ENCODE results near the gene USP33. TPM values are rescaled to one million over a fixed set of nuclear protein-coding genes. Genes with fewer than 3 reads are reported as not detected.
"Not testable (repeated sequence)": the region's sequence is repeated elsewhere in the genome, so short reads cannot be mapped to it uniquely, and the experiment has no call there.

Gene USP33
- total RNA-seq, 1 donor from 2014 or later, result 92.2 TPM

DNA sequence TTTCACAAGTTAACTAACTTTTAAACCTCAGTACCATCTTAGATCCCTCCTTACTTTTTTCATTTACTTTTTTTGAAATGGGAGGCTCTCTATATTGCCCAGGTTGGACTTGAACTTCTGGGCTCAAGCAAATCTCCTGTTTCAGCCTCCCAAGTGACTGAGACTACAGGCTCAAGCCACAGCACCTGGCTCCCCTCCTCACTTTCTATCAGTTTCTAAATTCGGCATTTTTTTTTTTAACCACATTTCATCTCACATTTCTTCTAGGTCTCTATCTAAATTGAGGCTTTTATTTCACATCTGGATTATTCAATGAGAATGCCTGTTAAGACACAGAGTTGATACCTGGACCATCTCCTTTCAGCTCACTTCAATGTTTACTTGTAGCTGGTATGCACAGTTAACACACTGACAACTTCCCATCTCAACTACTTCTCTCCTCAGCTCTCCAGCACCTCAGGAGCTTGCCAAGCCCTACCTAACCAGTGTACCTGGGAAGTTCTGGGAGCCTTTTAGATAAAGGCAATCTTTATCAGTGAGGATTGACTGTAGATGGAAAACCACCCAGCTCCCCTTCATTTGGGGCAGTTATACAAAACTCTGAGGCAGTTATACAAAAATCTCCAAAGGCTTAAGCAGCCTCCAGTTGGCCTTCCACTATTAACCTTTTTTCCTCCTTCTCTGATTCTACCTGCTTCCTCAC lies 3.4 kb downstream of the USP33 start:
- no peak for DNase-seq (ENCODE audit: low spot score, unreplicated experiment)
- TF ChIP-seq CTCF (IDR thresholded peaks at IDR 0.05; ENCODE audit: unreplicated experiment), result no peak
- Mint-ChIP-seq H3K9me3 (ENCODE audit: low read depth) (no peaks in the 10 kb centered on the region), H3K4me1 (ENCODE audit: low read depth) (peaks cover 29% of the 10 kb centered on the region), H3K27ac (no peak overlapping the region), H3K4me3 (ENCODE audit: low read depth) (no peak overlapping the region), H3K36me3 (ENCODE audit: insufficient read depth) (peaks cover under 1% of the 10 kb centered on the region), H3K27me3 (no peaks in the 10 kb centered on the region)

- not testable (repeated sequence) for DNase-seq (ENCODE audit: low spot score, unreplicated experiment); H3K4me3 Mint-ChIP-seq (ENCODE audit: low read depth); H3K4me1 Mint-ChIP-seq (ENCODE audit: low read depth); H3K27me3 Mint-ChIP-seq; H3K9me3 Mint-ChIP-seq (ENCODE audit: low read depth); H3K27ac Mint-ChIP-seq
- peaks cover 11% of the 10 kb centered on the region for H3K36me3 Mint-ChIP-seq (ENCODE audit: insufficient read depth)
These were observed 10.2 kb downstream of the USP33 start for GRCh38 chr1:77749489-77749888.

GRCh38 chr1:77744576-77744975 lies 15.1 kb downstream of the USP33 start:
- TF ChIP-seq CTCF (IDR thresholded peaks at IDR 0.05; ENCODE audit: unreplicated experiment), result no peak
- Mint-ChIP-seq H3K4me1 (ENCODE audit: low read depth) (peaks cover 5% of the 10 kb centered on the region), H3K4me3 (ENCODE audit: low read depth) (no peak overlapping the region), H3K36me3 (ENCODE audit: insufficient read depth) (peaks cover 13% of the 10 kb centered on the region), H3K27me3 (no peaks in the 10 kb centered on the region), H3K27ac (no peak overlapping the region), H3K9me3 (ENCODE audit: low read depth) (no peaks in the 10 kb centered on the region)
- no peak for DNase-seq (ENCODE audit: low spot score, unreplicated experiment)

DNA sequence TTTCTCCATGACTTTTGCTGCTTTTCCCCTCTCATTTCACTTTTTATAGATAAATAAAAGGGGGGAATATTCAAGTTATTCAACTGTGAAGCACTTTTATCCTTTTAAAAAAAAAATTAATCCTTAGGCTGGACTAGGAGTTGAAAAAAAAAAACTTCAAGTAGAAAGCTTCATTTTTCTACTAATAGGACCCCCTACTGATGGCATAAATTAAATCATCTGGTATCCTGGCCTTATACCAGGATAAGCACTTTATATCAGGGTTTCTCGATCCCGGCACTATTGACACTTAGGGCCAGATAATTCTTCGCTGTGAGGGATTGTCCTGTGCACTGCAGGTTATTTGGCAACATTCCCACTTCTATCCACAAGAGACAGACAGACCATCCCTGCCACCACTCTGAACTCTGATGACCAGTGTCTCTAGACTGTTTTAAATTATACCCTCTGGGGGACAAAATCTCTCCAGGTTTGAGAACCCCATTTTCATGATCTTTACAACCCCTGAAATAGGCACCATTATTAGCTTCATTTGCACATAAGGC lies 17.6 kb downstream of the USP33 start:
- Mint-ChIP-seq H3K4me3 (ENCODE audit: low read depth) (no peak overlapping the region), H3K4me1 (ENCODE audit: low read depth) (peaks cover 5% of the 10 kb centered on the region), H3K36me3 (ENCODE audit: insufficient read depth) (peaks cover 21% of the 10 kb centered on the region), H3K9me3 (ENCODE audit: low read depth) (no peaks in the 10 kb centered on the region), H3K27ac (no peak overlapping the region), H3K27me3 (no peaks in the 10 kb centered on the region)
- no peak for TF ChIP-seq CTCF (IDR thresholded peaks at IDR 0.05; ENCODE audit: unreplicated experiment)
- DNase-seq (ENCODE audit: low spot score, unreplicated experiment), result no peak

GRCh38 chr1:77741316-77741715 lies 18.3 kb downstream of the USP33 start:
- H3K36me3 Mint-ChIP-seq (ENCODE audit: insufficient read depth), result peaks cover 23% of the 10 kb centered on the region
- no peaks in the 10 kb centered on the region for H3K27me3 Mint-ChIP-seq
- H3K9me3 Mint-ChIP-seq (ENCODE audit: low read depth), result no peaks in the 10 kb centered on the region
- H3K4me3 Mint-ChIP-seq (ENCODE audit: low read depth), result no peak overlapping the region
- H3K4me1 Mint-ChIP-seq (ENCODE audit: low read depth), result peaks cover 5% of the 10 kb centered on the region
- no peak for DNase-seq (ENCODE audit: low spot score, unreplicated experiment)
- TF ChIP-seq CTCF (IDR thresholded peaks at IDR 0.05; ENCODE audit: unreplicated experiment), result no peak
- H3K27ac Mint-ChIP-seq, result no peak overlapping the region

DNA sequence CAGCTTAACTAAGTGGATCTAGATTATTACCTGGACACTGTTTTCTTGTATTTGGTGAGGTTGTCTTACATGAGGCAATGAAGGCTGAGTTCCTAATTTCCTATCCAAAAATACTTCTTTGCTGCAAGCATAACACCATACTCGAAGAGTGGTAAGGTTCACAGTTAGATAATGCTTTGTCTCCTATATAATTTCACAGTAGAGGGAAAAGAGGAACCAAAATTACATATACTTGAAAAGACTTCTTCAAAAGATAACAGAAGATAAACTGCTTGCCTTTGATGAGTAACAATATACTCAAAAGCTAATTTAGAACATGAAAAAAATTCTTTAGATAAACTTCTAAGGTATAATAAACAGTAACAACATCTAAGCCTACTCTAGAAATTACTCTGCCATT lies 20.4 kb downstream of the USP33 start:
- DNase-seq (ENCODE audit: low spot score, unreplicated experiment), result no peak
- H3K4me1 Mint-ChIP-seq (ENCODE audit: low read depth), result no peaks in the 10 kb centered on the region
- no peak overlapping the region for H3K27ac Mint-ChIP-seq
- no peaks in the 10 kb centered on the region for H3K9me3 Mint-ChIP-seq (ENCODE audit: low read depth)
- H3K36me3 Mint-ChIP-seq (ENCODE audit: insufficient read depth), result peaks cover 19% of the 10 kb centered on the region
- H3K27me3 Mint-ChIP-seq, result no peaks in the 10 kb centered on the region
- no peak overlapping the region for H3K4me3 Mint-ChIP-seq (ENCODE audit: low read depth)
- no peak for TF ChIP-seq CTCF (IDR thresholded peaks at IDR 0.05; ENCODE audit: unreplicated experiment)
